ENCODE results near the gene SVEP1.

DNA sequence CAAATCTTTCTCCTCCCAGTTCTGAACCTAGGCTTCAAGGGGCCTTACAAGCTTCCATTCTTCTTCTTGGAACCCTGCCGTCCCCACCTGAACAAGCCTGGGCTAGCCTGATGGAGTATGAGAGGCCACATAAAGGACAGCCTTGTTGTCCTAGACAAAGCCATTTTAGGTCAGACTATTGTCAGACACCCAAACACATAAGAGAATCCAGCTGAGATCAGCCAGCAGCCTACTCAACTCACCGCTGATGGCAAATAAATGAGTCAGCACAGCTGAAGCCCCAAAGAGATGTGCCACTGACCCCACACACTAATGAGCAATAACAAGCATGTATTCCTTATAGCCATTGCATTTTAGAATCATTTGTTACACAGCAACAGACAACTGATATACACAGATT lies 33.8 kb downstream of the SVEP1 start:
- TF ChIP-seq, protein P1, sequence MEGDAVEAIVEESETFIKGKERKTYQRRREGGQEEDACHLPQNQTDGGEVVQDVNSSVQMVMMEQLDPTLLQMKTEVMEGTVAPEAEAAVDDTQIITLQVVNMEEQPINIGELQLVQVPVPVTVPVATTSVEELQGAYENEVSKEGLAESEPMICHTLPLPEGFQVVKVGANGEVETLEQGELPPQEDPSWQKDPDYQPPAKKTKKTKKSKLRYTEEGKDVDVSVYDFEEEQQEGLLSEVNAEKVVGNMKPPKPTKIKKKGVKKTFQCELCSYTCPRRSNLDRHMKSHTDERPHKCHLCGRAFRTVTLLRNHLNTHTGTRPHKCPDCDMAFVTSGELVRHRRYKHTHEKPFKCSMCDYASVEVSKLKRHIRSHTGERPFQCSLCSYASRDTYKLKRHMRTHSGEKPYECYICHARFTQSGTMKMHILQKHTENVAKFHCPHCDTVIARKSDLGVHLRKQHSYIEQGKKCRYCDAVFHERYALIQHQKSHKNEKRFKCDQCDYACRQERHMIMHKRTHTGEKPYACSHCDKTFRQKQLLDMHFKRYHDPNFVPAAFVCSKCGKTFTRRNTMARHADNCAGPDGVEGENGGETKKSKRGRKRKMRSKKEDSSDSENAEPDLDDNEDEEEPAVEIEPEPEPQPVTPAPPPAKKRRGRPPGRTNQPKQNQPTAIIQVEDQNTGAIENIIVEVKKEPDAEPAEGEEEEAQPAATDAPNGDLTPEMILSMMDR (IDR thresholded peaks at IDR 0.05), result no peak
- TF ChIP-seq POLR2AphosphoS5 (IDR thresholded peaks at IDR 0.05), result no peak
